ENCODE data around the gene FOXN1.

DNA sequence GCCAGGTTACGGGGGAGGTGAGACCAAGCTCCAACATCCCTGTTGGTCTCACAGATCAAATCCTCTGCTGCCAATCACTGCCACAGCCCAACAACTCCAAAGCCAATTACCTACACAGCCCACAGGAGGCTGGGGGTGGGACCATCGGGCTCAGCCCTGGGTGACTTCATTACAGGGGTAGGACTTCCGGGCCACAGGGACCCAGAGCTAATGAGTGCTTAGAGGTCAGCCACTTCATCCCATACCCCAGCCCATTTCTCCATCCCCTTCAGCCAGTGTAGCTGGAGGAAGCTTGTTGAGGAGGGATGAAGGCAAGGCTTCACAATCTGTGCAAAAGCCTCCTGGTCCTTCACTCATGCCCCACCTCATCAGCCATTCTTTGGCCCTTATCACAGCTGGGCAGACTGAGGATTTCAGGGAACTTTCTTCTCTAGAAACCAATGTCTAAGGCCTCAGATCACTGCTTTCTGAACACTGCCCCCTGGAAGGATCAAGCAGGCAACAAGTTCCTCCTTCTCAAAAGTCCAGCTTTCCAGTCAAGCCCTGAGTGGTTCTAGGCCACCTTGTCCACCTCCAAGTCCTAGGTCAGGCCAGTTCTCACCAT lies 5.8 kb downstream of the FOXN1 start:
- TF ChIP-seq ZNF274 (IDR thresholded peaks at IDR 0.05; ENCODE audit: low read depth, low read length): no peak
- no peak for TF ChIP-seq YY1 (IDR thresholded peaks at IDR 0.05; ENCODE audit: insufficient read depth, insufficient read length)

Data from NT2/D1 (cell line).